T-helper 2 cell treated with Interferon-gamma antibody and Interleukin-4, amounts not matched to agents 5 μg/mL and 100 μg/mL, for 36 hours (primary cell): ENCODE measurements around the gene GPR141.

Experiments
- DNase-seq: peaks from one replicate; pipeline ENCODE4 v3.0.0; 2021; ENCODE audit warnings: low spot score
- H3K27ac Mint-ChIP-seq: one replicate; pipeline ENCODE4 v1.8.0; 2021; ENCODE audit warnings: mild to moderate bottlenecking, mixed read lengths
- H3K27me3 Mint-ChIP-seq: one replicate; pipeline ENCODE4 v1.8.0; 2021; ENCODE audit warnings: low read depth, mixed read lengths
- H3K36me3 Mint-ChIP-seq: one replicate; pipeline ENCODE4 v1.8.0; 2021; ENCODE audit warnings: low read depth, mixed read lengths
- H3K4me1 Mint-ChIP-seq: one replicate; pipeline ENCODE4 v1.8.0; 2021; ENCODE audit warnings: low read depth, mixed read lengths
- H3K4me3 Mint-ChIP-seq: one replicate; pipeline ENCODE4 v1.8.0; 2022; ENCODE audit warnings: mild to moderate bottlenecking, moderate library complexity, mixed read lengths
- H3K9me3 Mint-ChIP-seq: one replicate; pipeline ENCODE4 v1.8.0; 2021; ENCODE audit warnings: mixed read lengths

The GPR141 gene

GRCh38 chr7:37730501-37730900 lies 46.9 kb downstream of the GPR141 start:
- no peaks in the 10 kb centered on the region for H3K9me3 Mint-ChIP-seq
- DNase-seq: no peak
- H3K4me3 Mint-ChIP-seq: no peak overlapping the region
- H3K36me3 Mint-ChIP-seq: no peaks in the 10 kb centered on the region
- no peak overlapping the region for H3K27ac Mint-ChIP-seq
- peaks cover 5% of the 10 kb centered on the region for H3K4me1 Mint-ChIP-seq
- peaks cover 12% of the 10 kb centered on the region for H3K27me3 Mint-ChIP-seq

- no peak overlapping the region for H3K27ac Mint-ChIP-seq
- no peak for DNase-seq
- H3K4me3 Mint-ChIP-seq: no peak overlapping the region
- H3K9me3 Mint-ChIP-seq: no peaks in the 10 kb centered on the region
- no peaks in the 10 kb centered on the region for H3K4me1 Mint-ChIP-seq
- no peaks in the 10 kb centered on the region for H3K36me3 Mint-ChIP-seq
- peaks cover 10% of the 10 kb centered on the region for H3K27me3 Mint-ChIP-seq
Observed at GRCh38 chr7:37732253-37732652, 48.7 kb downstream of the GPR141 start.

- no peak overlapping the region for H3K4me3 Mint-ChIP-seq
- no peaks in the 10 kb centered on the region for H3K9me3 Mint-ChIP-seq
- no peaks in the 10 kb centered on the region for H3K36me3 Mint-ChIP-seq
- DNase-seq: no peak
- H3K4me1 Mint-ChIP-seq: no peaks in the 10 kb centered on the region
- peaks cover 7% of the 10 kb centered on the region for H3K27me3 Mint-ChIP-seq
- no peak overlapping the region for H3K27ac Mint-ChIP-seq
Observed at GRCh38 chr7:37732888-37733287, 49.3 kb downstream of the GPR141 start.

GRCh38 chr7:37735196-37735595 lies 51.6 kb downstream of the GPR141 start:
- H3K4me1 Mint-ChIP-seq: no peaks in the 10 kb centered on the region
- peaks cover 2% of the 10 kb centered on the region for H3K27me3 Mint-ChIP-seq
- no peaks in the 10 kb centered on the region for H3K9me3 Mint-ChIP-seq
- no peak for DNase-seq
- H3K27ac Mint-ChIP-seq: no peak overlapping the region
- no peak overlapping the region for H3K4me3 Mint-ChIP-seq
- no peaks in the 10 kb centered on the region for H3K36me3 Mint-ChIP-seq

- no peak overlapping the region for H3K27ac Mint-ChIP-seq
- no peak overlapping the region for H3K4me3 Mint-ChIP-seq
- H3K36me3 Mint-ChIP-seq: no peaks in the 10 kb centered on the region
- H3K4me1 Mint-ChIP-seq: no peaks in the 10 kb centered on the region
- peaks cover 2% of the 10 kb centered on the region for H3K27me3 Mint-ChIP-seq
- no peaks in the 10 kb centered on the region for H3K9me3 Mint-ChIP-seq
- no peak for DNase-seq
Observed at GRCh38 chr7:37738321-37738720, 54.8 kb downstream of the GPR141 start.

GRCh38 chr7:37740398-37740797 lies 56.8 kb downstream of the GPR141 start:
- no peak overlapping the region for H3K27ac Mint-ChIP-seq
- peaks cover 2% of the 10 kb centered on the region for H3K27me3 Mint-ChIP-seq
- no peak for DNase-seq
- H3K9me3 Mint-ChIP-seq: no peaks in the 10 kb centered on the region
- no peaks in the 10 kb centered on the region for H3K36me3 Mint-ChIP-seq
- no peak overlapping the region for H3K4me3 Mint-ChIP-seq
- H3K4me1 Mint-ChIP-seq: no peaks in the 10 kb centered on the region

- H3K9me3 Mint-ChIP-seq: no peaks in the 10 kb centered on the region
- H3K4me3 Mint-ChIP-seq: no peak overlapping the region
- H3K27ac Mint-ChIP-seq: no peak overlapping the region
- H3K27me3 Mint-ChIP-seq: peaks cover 5% of the 10 kb centered on the region
- no peaks in the 10 kb centered on the region for H3K36me3 Mint-ChIP-seq
- H3K4me1 Mint-ChIP-seq: no peaks in the 10 kb centered on the region
- DNase-seq: no peak
Observed at GRCh38 chr7:37741776-37742175, 58.2 kb downstream of the GPR141 start.

- H3K27ac Mint-ChIP-seq: no peak overlapping the region
- H3K4me3 Mint-ChIP-seq: no peak overlapping the region
- H3K4me1 Mint-ChIP-seq: no peaks in the 10 kb centered on the region
- peaks cover 19% of the 10 kb centered on the region for H3K27me3 Mint-ChIP-seq
- no peaks in the 10 kb centered on the region for H3K9me3 Mint-ChIP-seq
- no peak for DNase-seq
- no peaks in the 10 kb centered on the region for H3K36me3 Mint-ChIP-seq
Observed at GRCh38 chr7:37751096-37751495, 67.5 kb downstream of the GPR141 start.

- Mint-ChIP-seq H3K4me3 (no peak overlapping the region), H3K27me3 (peaks cover 17% of the 10 kb centered on the region), H3K36me3 (no peaks in the 10 kb centered on the region), H3K9me3 (no peaks in the 10 kb centered on the region), H3K27ac (no peak overlapping the region), H3K4me1 (no peaks in the 10 kb centered on the region)
- DNase-seq: no peak
Observed at GRCh38 chr7:37753398-37754050, 70.0 kb downstream of the GPR141 start.

- peaks cover 17% of the 10 kb centered on the region for H3K27me3 Mint-ChIP-seq
- no peaks in the 10 kb centered on the region for H3K9me3 Mint-ChIP-seq
- H3K4me3 Mint-ChIP-seq: no peak overlapping the region
- DNase-seq: no peak
- H3K27ac Mint-ChIP-seq: no peak overlapping the region
- no peaks in the 10 kb centered on the region for H3K36me3 Mint-ChIP-seq
- no peaks in the 10 kb centered on the region for H3K4me1 Mint-ChIP-seq
Observed at GRCh38 chr7:37756797-37757551, 73.4 kb downstream of the GPR141 start.

GRCh38 chr7:37757563-37757962 lies 74.0 kb downstream of the GPR141 start:
- Mint-ChIP-seq H3K27me3 (peaks cover 17% of the 10 kb centered on the region), H3K4me1 (no peaks in the 10 kb centered on the region), H3K4me3 (no peak overlapping the region), H3K27ac (no peak overlapping the region), H3K36me3 (no peaks in the 10 kb centered on the region), H3K9me3 (no peaks in the 10 kb centered on the region)
- DNase-seq: no peak

GRCh38 chr7:37758501-37759045 lies 75.0 kb downstream of the GPR141 start:
- peaks cover 12% of the 10 kb centered on the region for H3K27me3 Mint-ChIP-seq
- DNase-seq: no peak
- no peak overlapping the region for H3K27ac Mint-ChIP-seq
- H3K36me3 Mint-ChIP-seq: no peaks in the 10 kb centered on the region
- no peak overlapping the region for H3K4me3 Mint-ChIP-seq
- H3K4me1 Mint-ChIP-seq: no peaks in the 10 kb centered on the region
- no peaks in the 10 kb centered on the region for H3K9me3 Mint-ChIP-seq

GRCh38 chr7:37759526-37759925 lies 76.0 kb downstream of the GPR141 start:
- Mint-ChIP-seq H3K27ac (no peak overlapping the region), H3K4me3 (no peak overlapping the region), H3K36me3 (no peaks in the 10 kb centered on the region), H3K4me1 (no peaks in the 10 kb centered on the region), H3K9me3 (no peaks in the 10 kb centered on the region), H3K27me3 (peaks cover 8% of the 10 kb centered on the region)
- no peak for DNase-seq

- DNase-seq: no peak
- Mint-ChIP-seq H3K4me1 (no peaks in the 10 kb centered on the region), H3K27me3 (peaks cover 3% of the 10 kb centered on the region), H3K4me3 (no peak overlapping the region), H3K27ac (no peak overlapping the region), H3K9me3 (no peaks in the 10 kb centered on the region), H3K36me3 (no peaks in the 10 kb centered on the region)
Observed at GRCh38 chr7:37765421-37765829, 81.9 kb downstream of the GPR141 start.
